IMR-90 (cell line): ENCODE measurements around the gene STEAP1. TPM values are rescaled to one million over a fixed set of nuclear protein-coding genes. Genes with fewer than 3 reads are reported as not detected.
"Not testable (repeated sequence)": the region's sequence is repeated elsewhere in the genome, so short reads cannot be mapped to it uniquely, and the experiment has no call there.

Experiments
- ATAC-seq: fragments of 200-7000 bp; cut with Tn5 transposase; 2 replicates; pipeline ENCODE4 v1.9.1; 2020; ENCODE audit warnings: low read depth, mild to moderate bottlenecking, moderate library complexity
- BruUV-seq: library from RNA; stranded (reverse); fragments of 400-500 nt; replicated peaks from 2 replicates; lab custom pipeline; 2021; lab: Mats Ljungman, UMichigan
- CTCF ChIA-PET: fragments of 300-600 bp; formaldehyde crosslinking; extraction: SDS; loops from one replicate; lab custom pipeline; 2021; ENCODE audit warnings: antibody characterized with exemption; lab: Yijun Ruan, JAX
- POLR2A ChIA-PET: fragments of 300-600 bp; sonication (Branson Sonifier 250); formaldehyde crosslinking; loops from one replicate; lab custom pipeline; 2022; ENCODE audit warnings: antibody characterized with exemption; ENCODE audit not compliant: unreplicated experiment; lab: Charles Lee
- DNase-seq: peaks from one replicate; pipeline ENCODE4 v3.0.0; 2013
- H2AFZ ChIP-seq: replicated peaks from 2 replicates; pipeline ENCODE3; 2013; ENCODE audit warnings: low read length, mild to moderate bottlenecking; ENCODE audit not compliant: poor library complexity
- H2AK5ac ChIP-seq: 2 replicates; pipeline ENCODE4 v1.6.1; 2013; ENCODE audit warnings: low read depth, low read length, inconsistent platforms
- H2AK9ac ChIP-seq: replicated peaks from 2 replicates; pipeline ENCODE3; 2013; ENCODE audit warnings: mild to moderate bottlenecking, low read depth, low read length, moderate library complexity; ENCODE audit not compliant: poor library complexity
- H2BK120ac ChIP-seq: 2 replicates; pipeline ENCODE4 v1.6.1; 2013; ENCODE audit warnings: low read depth, low read length, inconsistent platforms
- H2BK15ac ChIP-seq: 3 replicates; pipeline ENCODE4 v1.6.1; 2013; ENCODE audit warnings: low read depth, low read length, inconsistent platforms
- H2BK20ac ChIP-seq: 2 replicates; pipeline ENCODE4 v1.6.1; 2013; ENCODE audit warnings: low read depth, mild to moderate bottlenecking, inconsistent platforms, low read length, moderate library complexity
- H2BK5ac ChIP-seq: 2 replicates; pipeline ENCODE4 v1.6.1; 2013; ENCODE audit warnings: mild to moderate bottlenecking, low read depth, low read length, inconsistent platforms; ENCODE audit not compliant: poor library complexity, severe bottlenecking
- H3K14ac ChIP-seq: replicated peaks from 2 replicates; pipeline ENCODE4 v1.6.1; 2013; ENCODE audit warnings: low read depth, low read length, inconsistent platforms
- H3K18ac ChIP-seq: 2 replicates; pipeline ENCODE4 v1.6.1; 2013; ENCODE audit warnings: low read depth, low read length, control low read depth
- H3K23ac ChIP-seq: 2 replicates; pipeline ENCODE4 v1.6.1; 2013; ENCODE audit warnings: low read depth, low read length, inconsistent platforms
- H3K27ac ChIP-seq: 2 replicates; pipeline ENCODE4 v1.5.1; 2013; ENCODE audit warnings: mild to moderate bottlenecking, control low read depth, low read length; ENCODE audit not compliant: insufficient read depth
- H3K27me3 ChIP-seq: 2 replicates; pipeline ENCODE4 v1.6.1; 2013; ENCODE audit warnings: low read length; ENCODE audit not compliant: control insufficient read depth, insufficient read depth
- H3K36me3 ChIP-seq: 2 replicates; pipeline ENCODE4 v1.6.1; 2013; ENCODE audit warnings: low read length, mixed read lengths; ENCODE audit not compliant: control insufficient read depth, insufficient read depth
- H3K4ac ChIP-seq: 2 replicates; pipeline ENCODE4 v1.6.1; 2013; ENCODE audit warnings: low read depth, low read length, inconsistent platforms
- H3K4me1 ChIP-seq: 2 replicates; pipeline ENCODE4 v1.6.1; 2013; ENCODE audit warnings: low read length, mixed read lengths; ENCODE audit not compliant: control insufficient read depth, insufficient read depth
- H3K4me2 ChIP-seq: 2 replicates; pipeline ENCODE4 v1.6.1; 2013; ENCODE audit warnings: low read depth, mild to moderate bottlenecking, control low read depth, low read length, moderate library complexity
- H3K4me3 ChIP-seq: 2 replicates; pipeline ENCODE4 v1.5.1; 2013; ENCODE audit warnings: low read depth, mild to moderate bottlenecking, control low read depth, low read length, moderate library complexity; ENCODE audit not compliant: insufficient read depth
- H3K56ac ChIP-seq: 2 replicates; pipeline ENCODE4 v1.6.1; 2013; ENCODE audit warnings: low read length, inconsistent platforms; ENCODE audit not compliant: insufficient read depth; ENCODE audit errors: extremely low read depth
- H3K79me1 ChIP-seq, 2 experiments: 2 replicates each; pipeline ENCODE4 v1.6.1; 2013; ENCODE audit warnings: low read length in 2 of 2, inconsistent platforms in 1 of 2, low read depth in 1 of 2
- H3K9ac ChIP-seq: 2 replicates; pipeline ENCODE4 v1.6.1; 2013; ENCODE audit warnings: low read depth, low read length, control low read depth
- H3K9me1 ChIP-seq: 2 replicates; pipeline ENCODE4 v1.6.1; 2013; ENCODE audit warnings: low read length, inconsistent platforms; ENCODE audit not compliant: insufficient read depth
- H3K9me3 ChIP-seq: 2 replicates; pipeline ENCODE4 v1.6.1; 2013; ENCODE audit warnings: low read length; ENCODE audit not compliant: control insufficient read depth, insufficient read depth
- H4K20me1 ChIP-seq: 2 replicates; pipeline ENCODE4 v1.6.1; 2013; ENCODE audit warnings: low read length, inconsistent platforms; ENCODE audit not compliant: insufficient read depth
- H4K5ac ChIP-seq: 2 replicates; pipeline ENCODE4 v1.6.1; 2013; ENCODE audit warnings: mild to moderate bottlenecking, low read depth, low read length, control low read depth
- H4K8ac ChIP-seq, 2 experiments: 2 replicates each; pipeline ENCODE4 v1.6.1; 2013; ENCODE audit warnings: low read depth in 2 of 2, low read length in 2 of 2, control low read depth in 1 of 2, inconsistent platforms in 1 of 2
- H4K91ac ChIP-seq: 2 replicates; pipeline ENCODE4 v1.6.1; 2013; ENCODE audit warnings: low read depth, low read length, inconsistent platforms; ENCODE audit not compliant: insufficient read depth
- CHD1 ChIP-seq: IDR thresholded peaks from 2 replicates; pipeline ENCODE4 v1.6.1; 2012; ENCODE audit warnings: low read depth, low read length, improper control_type of control experiment
- MAFK ChIP-seq: IDR thresholded peaks from 2 replicates; pipeline ENCODE4 v1.6.1; 2012; ENCODE audit warnings: low read depth, low read length, improper control_type of control experiment
- MXI1 ChIP-seq: IDR thresholded peaks from 2 replicates; pipeline ENCODE4 v1.6.1; 2012; ENCODE audit warnings: low read depth, mild to moderate bottlenecking, low read length, moderate library complexity, borderline replicate concordance
- NFE2L2 ChIP-seq: fragments of 150-350 bp; IDR thresholded peaks from 2 replicates; pipeline ENCODE4 v1.6.1; 2016; ENCODE audit warnings: low read depth, mild to moderate bottlenecking, low read length
- POLR2A ChIP-seq: IDR thresholded peaks from 2 replicates; pipeline ENCODE4 v1.6.1; 2012; ENCODE audit warnings: mild to moderate bottlenecking, low read depth, low read length
- RFX5 ChIP-seq: IDR thresholded peaks from 2 replicates; pipeline ENCODE4 v1.8.0; 2012; ENCODE audit warnings: low read depth, mild to moderate bottlenecking, low read length, moderate library complexity
- SMC3 ChIP-seq: fragments of 150-350 bp; IDR thresholded peaks from 2 replicates; pipeline ENCODE4 v1.6.1; 2016; ENCODE audit warnings: low read depth, mild to moderate bottlenecking, antibody characterized with exemption, low read length, moderate library complexity
- WGBS, 2 experiments: methylation state at CpG; one replicate each; pipeline versions ENCODE4 v1.1.5 to v1.1.7; 2013; ENCODE audit warnings: missing lambda C conversion rate in 2 of 2; ENCODE audit not compliant: insufficient read length in 1 of 2; ENCODE audit errors: extremely low coverage in 2 of 2; 5-methylcytosine and 5-hydroxymethylcytosine counted together
- dilution Hi-C: fragments of 300-500 bp; cut with HindIII; formaldehyde crosslinking; loops from one replicate; pipeline ENCODE4 v1.14.3; 2018; ENCODE audit warnings: low sequenced_read_pairs; ENCODE audit not compliant: unreplicated experiment
- in situ Hi-C: fragments of 300-500 bp; cut with MboI; formaldehyde crosslinking; loops from 3 replicates; pipeline ENCODE4 v1.14.3; 2019; ENCODE audit warnings: low sequenced_read_pairs, inconsistent platforms, mixed read lengths
- intact Hi-C: fragments of 100-400 bp; cut with micrococcal nuclease; formaldehyde crosslinking; loops from 2 replicates; pipeline ENCODE4 v1.10.0; 2022
- polyA plus RNA-seq, 3 experiments: library from polyadenylated mRNA; depleted of rRNA; stranded (reverse); fragments of >200 nt; gene quantifications; 2 replicates each; pipeline ENCODE4 v1.2.3, GENCODE V29; 2012; ENCODE audit warnings: low replicate concordance in 1 of 3
- total RNA-seq: library from RNA; depleted of rRNA; stranded (reverse); fragments of >200 nt; gene quantifications from 2 replicates; pipeline ENCODE4 v1.2.3, GENCODE V29; 2012

STEAP1 gene
- total and polyA plus RNA-seq, 2 of the 4 experiments (the other 2 are of a cell fraction) = 3.9 to 5.2 TPM

GRCh38 chr7:90155206-90155605 is 937 bp downstream of the STEAP1 start:
- no peak overlapping the region for H2AK5ac ChIP-seq
- H3K4ac ChIP-seq = no peak overlapping the region
- ChIA-PET POLR2A (no interaction called here), CTCF (interaction anchor here (0.6 to 1.7 kb wide), 4 partner anchors 108 to 1589 kb away, joined by 4 to 11 read pairs (median 4); no protein-coding TSS in a partner anchor)
- no peak overlapping the region for H3K27ac ChIP-seq
- no peak overlapping the region for H3K14ac ChIP-seq
- no peak overlapping the region for H2BK5ac ChIP-seq
- in situ Hi-C loops = no loop called here
- H3K9me3 ChIP-seq = no peaks in the 10 kb centered on the region
- no TSS peak for BruUV-seq
- no peak overlapping the region for H4K8ac ChIP-seq
- DNase-seq (no peak), ATAC-seq (no peak)
- no peak overlapping the region for H4K91ac ChIP-seq
- H2AFZ ChIP-seq = no peak overlapping the region
- no peaks in the 10 kb centered on the region for H3K79me1 ChIP-seq
- no peaks in the 10 kb centered on the region for H3K36me3 ChIP-seq
- no peak overlapping the region for H2AK9ac ChIP-seq
- no peak overlapping the region for H2BK15ac ChIP-seq
- no peak overlapping the region for H3K18ac ChIP-seq
- no peak overlapping the region for H3K9ac ChIP-seq
- no peak overlapping the region for H3K4me3 ChIP-seq
- no peaks in the 10 kb centered on the region for H3K27me3 ChIP-seq
- no peak overlapping the region for H3K56ac ChIP-seq
- WGBS, 2 experiments = no CpG with 5 or more reads among the region's 4 CpGs
- intact Hi-C loops = loop anchor here (2.0 kb wide), 1 partner anchor 56 kb away; the partner anchor contains the start of gene STEAP2
- no peak overlapping the region for H3K4me2 ChIP-seq
- no peak overlapping the region for H2BK20ac ChIP-seq
- no peak overlapping the region for H4K5ac ChIP-seq
- H3K23ac ChIP-seq = no peak overlapping the region
- no peak overlapping the region for H2BK120ac ChIP-seq
- dilution Hi-C loops = no loop called here
- H3K9me1 ChIP-seq = no peaks in the 10 kb centered on the region
- TF ChIP-seq POLR2A = no peak
- TF ChIP-seq NFE2L2 = no peak
- TF ChIP-seq RFX5 = no peak
- TF ChIP-seq MAFK = no peak
- TF ChIP-seq CHD1 = no peak
- no peak for TF ChIP-seq MXI1
- no peak for TF ChIP-seq SMC3
- H3K4me1 ChIP-seq = no peaks in the 10 kb centered on the region
- no peaks in the 10 kb centered on the region for H4K20me1 ChIP-seq

- H4K91ac ChIP-seq, H3K4ac ChIP-seq, H2BK120ac ChIP-seq, ATAC-seq, H3K27ac ChIP-seq, H3K27me3 ChIP-seq, in situ Hi-C loops, dilution Hi-C loops, CTCF ChIA-PET, H3K9ac ChIP-seq, H3K4me2 ChIP-seq, H4K5ac ChIP-seq, H3K56ac ChIP-seq, H2AK9ac ChIP-seq, intact Hi-C loops, H2AFZ ChIP-seq, H3K79me1 ChIP-seq, H3K9me1 ChIP-seq, H2BK15ac ChIP-seq, H3K23ac ChIP-seq, H3K9me3 ChIP-seq, H4K20me1 ChIP-seq, H2AK5ac ChIP-seq, POLR2A ChIA-PET, BruUV-seq, H3K4me3 ChIP-seq, H4K8ac ChIP-seq, H3K36me3 ChIP-seq, H3K18ac ChIP-seq, H3K14ac ChIP-seq, H3K4me1 ChIP-seq: not testable (repeated sequence)
- WGBS, 2 experiments = no CpG with 5 or more reads among the region's 2 CpGs
- Histone ChIP-seq H2BK20ac (0 out of 2 replicates have a peak overlapping the region, but pooled peaks have one; percentile 9), H2BK5ac (peak overlapping the region; percentile 26)
- peak; percentile 30 for DNase-seq
Measured at GRCh38 chr7:90157331-90157730, 3.1 kb downstream of the STEAP1 start.
